ENCODE data around the gene CES1. TPM values are rescaled to one million over a fixed set of nuclear protein-coding genes. Genes with fewer than 3 reads are reported as not detected.

CES1 gene
- total RNA-seq (2021) = 523 and 625 TPM in 2 replicates
- percentile 93 among the genes with signal in this experiment for Bru-seq, nascent RNA
- BruChase-seq, experiment 1, labeled RNA remaining after a 2-hour chase = percentile 87 among the genes with signal in this experiment
- BruChase-seq, experiment 2, labeled RNA remaining after a 6-hour chase = percentile 92 among the genes with signal in this experiment
- long read RNA-seq, transcript CES1-201 (14 exons, 2,006 nt) = minor isoform, 327 of 1,073 reads
- long read RNA-seq, transcript CES1-203 (14 exons, 2,178 nt) = minor isoform, 121 of 1,073 reads
- long read RNA-seq, transcript CES1-202 (14 exons, 1,835 nt) = major isoform, 392 of 1,073 reads
- long read RNA-seq, partial matches to known transcripts = 64 of 1,073 reads
- long read RNA-seq, other reads (novel, unspliced or antisense) = 169 of 1,073 reads

DNA sequence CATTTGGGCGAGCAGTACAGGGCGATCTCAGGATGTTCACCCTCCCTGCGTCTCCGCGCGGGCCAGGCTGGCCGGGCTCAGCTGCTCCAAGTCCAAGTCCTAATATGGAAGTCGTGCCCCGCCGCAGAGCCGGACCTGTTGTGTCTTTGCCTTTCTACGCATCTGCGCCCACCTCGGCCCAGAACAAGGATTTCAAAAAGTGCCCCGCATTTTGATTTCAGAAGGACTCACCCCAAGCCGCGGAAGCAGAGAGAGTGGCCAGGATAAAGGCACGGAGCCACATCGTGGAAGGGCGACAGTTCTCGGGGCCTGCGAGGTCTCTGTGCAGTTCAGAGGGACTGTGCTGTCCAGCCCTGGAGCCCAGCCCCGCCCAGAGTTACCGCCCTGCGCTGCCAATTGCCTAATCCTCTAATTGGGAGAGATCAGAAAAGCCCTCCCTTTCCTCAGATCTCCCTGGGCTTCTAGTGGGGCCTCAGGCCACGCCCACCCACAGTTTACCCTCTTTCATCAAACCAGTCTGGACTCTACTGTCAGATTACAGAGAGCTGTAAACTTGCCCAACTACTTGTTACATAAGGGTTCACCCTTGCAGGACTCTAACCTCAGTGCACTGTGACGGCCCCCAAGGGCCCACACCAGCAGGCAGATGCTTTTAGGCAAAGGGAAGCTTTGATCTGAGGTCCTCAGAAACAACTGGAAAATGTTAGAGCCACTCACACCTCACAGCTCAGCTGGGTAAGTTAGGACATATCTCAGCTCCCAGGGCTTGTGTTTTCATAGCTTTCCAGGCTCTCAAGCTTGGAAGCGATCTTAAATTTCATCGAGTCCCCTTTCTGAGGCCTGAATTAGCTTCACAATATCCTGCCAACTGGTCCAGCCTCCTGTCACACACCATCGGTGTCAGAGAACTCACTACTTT is at the start of gene CES1:
Gene CES1 (minus strand): TSS at position 324 of the 919 bp plus-strand sequence. CDS start 41 bp downstream, at position 283.
- Histone ChIP-seq H3K27me3 (replicated peaks; ENCODE audit: insufficient read depth, low read depth, low read length, poor library complexity) (no peaks in the 10 kb centered on the region), H3K9me3 (ENCODE audit: low read depth, low read length, poor library complexity, severe bottlenecking) (no peaks in the 10 kb centered on the region), H3K27ac (ENCODE audit: low read depth, low read length, poor library complexity, severe bottlenecking) (peak within 1 kb of the TSS; percentile 93), H3K36me3 (ENCODE audit: insufficient read depth, low read length, poor library complexity, severe bottlenecking) (peaks cover 7% of the 10 kb centered on the region), H3K4me1 (ENCODE audit: insufficient read depth, low read length, poor library complexity, severe bottlenecking) (peaks cover 13% of the 10 kb centered on the region), H3K4me3 (ENCODE audit: low read depth, low read length, poor library complexity, severe bottlenecking) (peak within 1 kb of the TSS; percentile 72)
- DNase-seq (ENCODE audit: low spot score) = peak; percentile 87
- ChIA-PET POLR2A (ENCODE audit: low non-redundant PET) (interaction anchor here (0.6 kb wide), 1 partner anchor 947 kb away, joined by 3 read pairs; no protein-coding TSS in a partner anchor), CTCF (interaction anchor here (0.7 kb wide), 1 partner anchor 368 kb away, joined by 3 read pairs; no protein-coding TSS in a partner anchor)
- intact Hi-C loops (cut with micrococcal nuclease; ENCODE audit: unreplicated experiment) = loop anchor here (2.0 kb wide), 1 partner anchor 72 kb away; no protein-coding TSS in a partner anchor
- TSS peak; percentile 74 for BruUV-seq (replicated peaks)
- no peak for TF ChIP-seq EZH2 (IDR thresholded peaks at IDR 0.05; ENCODE audit: borderline replicate concordance, low read depth, low read length, poor library complexity, severe bottlenecking)
- TF ChIP-seq, protein P1, sequence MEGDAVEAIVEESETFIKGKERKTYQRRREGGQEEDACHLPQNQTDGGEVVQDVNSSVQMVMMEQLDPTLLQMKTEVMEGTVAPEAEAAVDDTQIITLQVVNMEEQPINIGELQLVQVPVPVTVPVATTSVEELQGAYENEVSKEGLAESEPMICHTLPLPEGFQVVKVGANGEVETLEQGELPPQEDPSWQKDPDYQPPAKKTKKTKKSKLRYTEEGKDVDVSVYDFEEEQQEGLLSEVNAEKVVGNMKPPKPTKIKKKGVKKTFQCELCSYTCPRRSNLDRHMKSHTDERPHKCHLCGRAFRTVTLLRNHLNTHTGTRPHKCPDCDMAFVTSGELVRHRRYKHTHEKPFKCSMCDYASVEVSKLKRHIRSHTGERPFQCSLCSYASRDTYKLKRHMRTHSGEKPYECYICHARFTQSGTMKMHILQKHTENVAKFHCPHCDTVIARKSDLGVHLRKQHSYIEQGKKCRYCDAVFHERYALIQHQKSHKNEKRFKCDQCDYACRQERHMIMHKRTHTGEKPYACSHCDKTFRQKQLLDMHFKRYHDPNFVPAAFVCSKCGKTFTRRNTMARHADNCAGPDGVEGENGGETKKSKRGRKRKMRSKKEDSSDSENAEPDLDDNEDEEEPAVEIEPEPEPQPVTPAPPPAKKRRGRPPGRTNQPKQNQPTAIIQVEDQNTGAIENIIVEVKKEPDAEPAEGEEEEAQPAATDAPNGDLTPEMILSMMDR (conservative IDR thresholded peaks at IDR 0.05; ENCODE audit: low read depth, low read length) = no peak

DNA sequence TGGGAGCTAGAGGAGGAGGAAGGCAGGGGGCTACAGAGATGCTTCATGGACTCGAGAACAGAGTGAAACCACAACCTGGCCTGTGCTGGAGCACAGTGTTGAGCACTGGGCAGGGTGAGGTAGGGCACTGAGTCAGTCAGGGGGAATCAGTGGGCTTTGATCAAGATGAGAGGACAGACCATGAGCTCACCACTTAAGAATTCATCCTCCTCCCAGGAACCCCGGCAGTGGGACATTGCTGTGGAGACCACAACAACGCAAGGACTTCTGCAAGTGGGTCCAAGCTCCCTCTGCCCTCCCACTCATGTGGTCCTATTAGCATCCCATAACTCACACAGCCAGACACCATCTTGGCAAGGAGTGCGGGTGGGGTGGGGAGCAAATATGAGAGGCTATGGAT is 44.0 kb upstream of the CES1 start:
- no peak overlapping the region for H3K27ac ChIP-seq (ENCODE audit: low read depth, low read length, poor library complexity, severe bottlenecking)
- H3K36me3 ChIP-seq (ENCODE audit: insufficient read depth, low read length, poor library complexity, severe bottlenecking) = no peaks in the 10 kb centered on the region
- no peak for DNase-seq (ENCODE audit: low spot score)
- no peaks in the 10 kb centered on the region for H3K9me3 ChIP-seq (ENCODE audit: low read depth, low read length, poor library complexity, severe bottlenecking)
- intact Hi-C loops (cut with micrococcal nuclease; ENCODE audit: unreplicated experiment) = no loop called here
- ChIA-PET CTCF (no interaction called here), POLR2A (ENCODE audit: low non-redundant PET) (no interaction called here)
- BruUV-seq (replicated peaks) = no TSS peak
- no peak for TF ChIP-seq EZH2 (IDR thresholded peaks at IDR 0.05; ENCODE audit: borderline replicate concordance, low read depth, low read length, poor library complexity, severe bottlenecking)
- TF ChIP-seq, protein P1 (conservative IDR thresholded peaks at IDR 0.05; ENCODE audit: low read depth, low read length) = no peak
- no peaks in the 10 kb centered on the region for H3K4me1 ChIP-seq (ENCODE audit: insufficient read depth, low read length, poor library complexity, severe bottlenecking)
- H3K4me3 ChIP-seq (ENCODE audit: low read depth, low read length, poor library complexity, severe bottlenecking) = no peak overlapping the region
- no peaks in the 10 kb centered on the region for H3K27me3 ChIP-seq (replicated peaks; ENCODE audit: insufficient read depth, low read depth, low read length, poor library complexity)

DNA sequence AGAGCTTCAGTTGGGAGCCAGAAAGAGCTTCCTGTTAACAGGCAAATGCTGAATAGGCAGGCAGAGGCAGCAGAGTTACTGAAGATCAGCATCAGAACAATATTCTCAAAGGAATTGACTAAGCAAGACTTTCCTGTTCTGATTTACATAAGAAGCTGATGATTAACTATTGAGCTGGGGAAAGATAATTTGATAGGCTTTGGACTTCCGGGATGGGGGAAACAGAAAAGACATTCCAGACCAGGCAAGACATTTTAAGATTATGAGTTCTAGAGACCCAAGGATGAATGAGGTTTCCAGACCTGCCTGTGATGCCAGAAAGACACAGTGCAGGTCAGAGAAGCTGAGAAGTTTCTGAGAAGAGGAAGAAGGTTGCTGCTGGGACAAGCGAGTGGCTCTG is 42.4 kb upstream of the CES1 start, which contains the start of gene CES5A:
Gene CES5A (minus strand): TSS at position 101 of the 400 bp plus-strand sequence. CDS start 152 bp downstream, outside the sequence.
- Histone ChIP-seq H3K4me1 (ENCODE audit: insufficient read depth, low read length, poor library complexity, severe bottlenecking) (no peaks in the 10 kb centered on the region), H3K27me3 (replicated peaks; ENCODE audit: insufficient read depth, low read depth, low read length, poor library complexity) (no peaks in the 10 kb centered on the region), H3K27ac (ENCODE audit: low read depth, low read length, poor library complexity, severe bottlenecking) (no peak within 1 kb of the TSS), H3K9me3 (ENCODE audit: low read depth, low read length, poor library complexity, severe bottlenecking) (no peaks in the 10 kb centered on the region), H3K4me3 (ENCODE audit: low read depth, low read length, poor library complexity, severe bottlenecking) (no peak within 1 kb of the TSS), H3K36me3 (ENCODE audit: insufficient read depth, low read length, poor library complexity, severe bottlenecking) (no peaks in the 10 kb centered on the region)
- peak; percentile 14 for DNase-seq (ENCODE audit: low spot score)
- POLR2A ChIA-PET (ENCODE audit: low non-redundant PET) = no interaction called here
- CTCF ChIA-PET = no interaction called here
- no TSS peak for BruUV-seq (replicated peaks)
- no peak for TF ChIP-seq EZH2 (IDR thresholded peaks at IDR 0.05; ENCODE audit: borderline replicate concordance, low read depth, low read length, poor library complexity, severe bottlenecking)
- TF ChIP-seq, protein P1 (conservative IDR thresholded peaks at IDR 0.05; ENCODE audit: low read depth, low read length) = no peak
- intact Hi-C loops (cut with micrococcal nuclease; ENCODE audit: unreplicated experiment) = no loop called here
